NCI-H82 (cell line): Measurements from ENCODE around the gene WNT5A.

Experiments used
- DNase-seq: peaks from one replicate; lab custom pipeline; 2025; lab: John Stamatoyannopoulos, UW

Gene WNT5A

GRCh38 chr3:55486857-55487380 lies at the start of gene WNT5A:
WNT5A (minus strand) TSS chr3:55487306; CDS start chr3:55486985, 321 bp downstream.
- peak; percentile 40 for DNase-seq

- DNase-seq: no peak
Observed at GRCh38 chr3:55534876-55535275, 47.8 kb upstream of the WNT5A start.

GRCh38 chr3:55532806-55533205 lies 45.7 kb upstream of the WNT5A start:
- no peak for DNase-seq

GRCh38 chr3:55531321-55531720 lies 44.2 kb upstream of the WNT5A start:
- DNase-seq: no peak

- DNase-seq: no peak
Observed at GRCh38 chr3:55527361-55527760, 40.3 kb upstream of the WNT5A start.

GRCh38 chr3:55526332-55527030 lies 39.4 kb upstream of the WNT5A start:
- DNase-seq: no peak

- no peak for DNase-seq
Observed at GRCh38 chr3:55525436-55525835, 38.3 kb upstream of the WNT5A start.

- no peak for DNase-seq
Observed at GRCh38 chr3:55524565-55525244, 37.6 kb upstream of the WNT5A start.

- DNase-seq: no peak
Observed at GRCh38 chr3:55523471-55523870, 36.4 kb upstream of the WNT5A start.

GRCh38 chr3:55521738-55522421 lies 34.8 kb upstream of the WNT5A start:
- no peak for DNase-seq

- DNase-seq: no peak
Observed at GRCh38 chr3:55521064-55521737, 34.1 kb upstream of the WNT5A start.

- DNase-seq: no peak
Observed at GRCh38 chr3:55519019-55519418, 31.9 kb upstream of the WNT5A start.

- no peak for DNase-seq
Observed at GRCh38 chr3:55518451-55518850, 31.3 kb upstream of the WNT5A start.

GRCh38 chr3:55516392-55517030 lies 29.4 kb upstream of the WNT5A start:
- no peak for DNase-seq

GRCh38 chr3:55515550-55516246 lies 28.6 kb upstream of the WNT5A start:
- no peak for DNase-seq

GRCh38 chr3:55514962-55515361 lies 27.9 kb upstream of the WNT5A start:
- no peak for DNase-seq

GRCh38 chr3:55512571-55513343 lies 25.7 kb upstream of the WNT5A start:
- DNase-seq: no peak

GRCh38 chr3:55511895-55512570 lies 24.9 kb upstream of the WNT5A start:
- DNase-seq: no peak

- no peak for DNase-seq
Observed at GRCh38 chr3:55508335-55508734, 21.2 kb upstream of the WNT5A start.

GRCh38 chr3:55507808-55508207 lies 20.7 kb upstream of the WNT5A start:
- DNase-seq: no peak
